T-helper 1 cell treated with Interleukin-12 subunit alpha and Interleukin-12 subunit beta and Interleukin-4 antibody, amounts not matched to agents 30 ng/mL and 1 ng/mL, for 36 hours (primary cell): ENCODE data around the gene MED25. TPM values are rescaled to one million over a fixed set of nuclear protein-coding genes. Genes with fewer than 3 reads are reported as not detected.

Source experiments
- intact Hi-C: fragments of 100-400 bp; cut with micrococcal nuclease; formaldehyde crosslinking; loops from one replicate; pipeline ENCODE4 v1.15.1; 2024
- total RNA-seq: library from RNA; stranded (reverse); gene quantifications from 2 replicates; pipeline ENCODE4 v1.2.3, GENCODE V29; 2022

MED25 gene
- total RNA-seq, 1 donor from 2014 or later = 57.8 TPM

- intact Hi-C loops = no loop called here
Measured at GRCh38 chr19:49839713-49840112, 21.6 kb downstream of the MED25 start.

- intact Hi-C loops = no loop called here
Measured at GRCh38 chr19:49840321-49840720, 22.2 kb downstream of the MED25 start.

GRCh38 chr19:49840736-49841249, 22.7 kb downstream of the MED25 start:
- intact Hi-C loops = no loop called here

- intact Hi-C loops = no loop called here
Measured at GRCh38 chr19:49843265-49843664, 25.2 kb downstream of the MED25 start.

- intact Hi-C loops = no loop called here
Measured at GRCh38 chr19:49844138-49845095, 26.3 kb downstream of the MED25 start.

- intact Hi-C loops = no loop called here
Measured at GRCh38 chr19:49845414-49845813, 27.3 kb downstream of the MED25 start.

GRCh38 chr19:49846408-49846807, 28.3 kb downstream of the MED25 start:
- intact Hi-C loops = no loop called here

- intact Hi-C loops = no loop called here
Measured at GRCh38 chr19:49847731-49848696, 29.9 kb downstream of the MED25 start.

- intact Hi-C loops = no loop called here
Measured at GRCh38 chr19:49848938-49849337, 30.8 kb downstream of the MED25 start.

GRCh38 chr19:49849433-49850220, 31.5 kb downstream of the MED25 start:
- intact Hi-C loops = loop anchor here (1.0 to 2.0 kb wide), 7 partner anchors 20 to 83 kb away; partner anchors contain the start of genes AKT1S1, ATF5, FUZ and NUP62

- intact Hi-C loops = loop anchor here (1.0 to 2.0 kb wide), 7 partner anchors 19 to 84 kb away; partner anchors contain the start of genes AKT1S1, ATF5, FUZ and NUP62
Measured at GRCh38 chr19:49850221-49850486, 32.1 kb downstream of the MED25 start.

GRCh38 chr19:49850487-49851342, 32.6 kb downstream of the MED25 start, which contains the start of gene PTOV1:
Gene PTOV1 (plus strand): TSS chr19:49851159.
- intact Hi-C loops = loop anchor here (1.0 to 2.0 kb wide), 7 partner anchors 19 to 84 kb away; partner anchors contain the start of genes AKT1S1, ATF5, FUZ and NUP62

GRCh38 chr19:49851456-49852259, 33.6 kb downstream of the MED25 start:
- intact Hi-C loops = loop anchor here (2.0 kb wide), 1 partner anchor 39 kb away; no protein-coding TSS in a partner anchor

GRCh38 chr19:49852631-49853126, 34.6 kb downstream of the MED25 start:
- intact Hi-C loops = no loop called here

GRCh38 chr19:49853852-49854377, 35.8 kb downstream of the MED25 start:
- intact Hi-C loops = no loop called here

- intact Hi-C loops = no loop called here
Measured at GRCh38 chr19:49854378-49855263, 36.5 kb downstream of the MED25 start.

GRCh38 chr19:49855277-49855675, 37.2 kb downstream of the MED25 start:
- intact Hi-C loops = no loop called here
